Measurements from ENCODE around the gene ASTN2.
"Not testable (repeated sequence)": the region's sequence is repeated elsewhere in the genome, so short reads cannot be mapped to it uniquely, and the experiment has no call there.

Gene ASTN2

GRCh38 chr9:116917895-116918508 lies 496.9 kb downstream of the ASTN2 start:
- DNase-seq (ENCODE audit: low read depth) = not testable (repeated sequence)

GRCh38 chr9:116913536-116913935 lies 501.3 kb downstream of the ASTN2 start:
- DNase-seq (ENCODE audit: low read depth) = no peak

GRCh38 chr9:116910201-116910600 lies 504.7 kb downstream of the ASTN2 start:
- no peak for DNase-seq (ENCODE audit: low read depth)

GRCh38 chr9:116907989-116908388 lies 506.9 kb downstream of the ASTN2 start:
- no peak for DNase-seq (ENCODE audit: low read depth)

GRCh38 chr9:116905171-116905588 lies 509.7 kb downstream of the ASTN2 start:
- no peak for DNase-seq (ENCODE audit: low read depth)

- DNase-seq (ENCODE audit: low read depth) = no peak
Measured at GRCh38 chr9:116904165-116904564, 510.7 kb downstream of the ASTN2 start.

- DNase-seq (ENCODE audit: low read depth) = no peak
Measured at GRCh38 chr9:116901260-116901659, 513.6 kb downstream of the ASTN2 start.

GRCh38 chr9:116900543-116900942 lies 514.3 kb downstream of the ASTN2 start:
- DNase-seq (ENCODE audit: low read depth) = no peak

- DNase-seq (ENCODE audit: low read depth) = no peak
Measured at GRCh38 chr9:116900007-116900367, 514.9 kb downstream of the ASTN2 start.

GRCh38 chr9:116899337-116900006 lies 515.4 kb downstream of the ASTN2 start:
- DNase-seq (ENCODE audit: low read depth) = no peak

GRCh38 chr9:116898131-116898530 lies 516.7 kb downstream of the ASTN2 start:
- not testable (repeated sequence) for DNase-seq (ENCODE audit: low read depth)

GRCh38 chr9:116897201-116897600 lies 517.7 kb downstream of the ASTN2 start:
- DNase-seq (ENCODE audit: low read depth) = no peak

- no peak for DNase-seq (ENCODE audit: low read depth)
Measured at GRCh38 chr9:116895961-116896360, 518.9 kb downstream of the ASTN2 start.

- no peak for DNase-seq (ENCODE audit: low read depth)
Measured at GRCh38 chr9:116891424-116891823, 523.4 kb downstream of the ASTN2 start.

GRCh38 chr9:116888476-116888875 lies 526.4 kb downstream of the ASTN2 start:
- not testable (repeated sequence) for DNase-seq (ENCODE audit: low read depth)

- DNase-seq (ENCODE audit: low read depth) = no peak
Measured at GRCh38 chr9:116888066-116888465, 526.8 kb downstream of the ASTN2 start.

GRCh38 chr9:116883676-116884075 lies 531.2 kb downstream of the ASTN2 start:
- no peak for DNase-seq (ENCODE audit: low read depth)

GRCh38 chr9:116877072-116877471 lies 537.8 kb downstream of the ASTN2 start:
- DNase-seq (ENCODE audit: low read depth) = no peak

- DNase-seq (ENCODE audit: low read depth) = no peak
Measured at GRCh38 chr9:116875576-116875975, 539.3 kb downstream of the ASTN2 start.

GRCh38 chr9:116873937-116874914 lies 540.6 kb downstream of the ASTN2 start:
- no peak for DNase-seq (ENCODE audit: low read depth)

- DNase-seq (ENCODE audit: low read depth) = no peak
Measured at GRCh38 chr9:116873491-116873890, 541.4 kb downstream of the ASTN2 start.

GRCh38 chr9:116870566-116870965 lies 544.3 kb downstream of the ASTN2 start:
- DNase-seq (ENCODE audit: low read depth) = no peak

GRCh38 chr9:116868201-116868600 lies 546.7 kb downstream of the ASTN2 start:
- DNase-seq (ENCODE audit: low read depth) = no peak

Data from HS-27A (cell line).